ENCODE measurements around the gene EYA3. TPM values are rescaled to one million over a fixed set of nuclear protein-coding genes. Genes with fewer than 3 reads are reported as not detected.
A peak's percentile ranks its signal among the peaks of the same experiment; 100 is the strongest.

EYA3 gene
- total RNA-seq, 2 donors from 2014 or later: 17.8 to 18.8 TPM

DNA sequence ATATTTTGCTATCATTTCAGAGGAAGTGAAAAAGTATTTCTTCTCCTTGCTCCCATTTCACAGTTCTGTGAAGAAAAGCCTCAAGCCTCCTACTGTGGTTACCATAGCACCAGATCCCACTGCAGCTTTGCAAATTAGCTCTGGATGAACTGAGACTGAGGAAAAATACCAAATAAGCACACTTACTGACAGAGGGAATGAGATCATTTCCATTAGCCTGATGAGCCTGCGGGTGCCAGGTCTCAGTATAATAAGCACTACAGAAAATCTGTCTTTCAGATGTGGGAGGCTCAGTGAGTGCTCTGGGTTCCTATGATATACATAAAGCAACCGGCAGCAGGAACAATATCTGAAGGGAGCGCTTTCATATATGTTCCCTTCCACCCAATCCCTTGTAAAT lies 107.3 kb downstream of the EYA3 start:
- DNase-seq (no peak), ATAC-seq (no peak)
- intact Hi-C loops (cut with DNase I): no loop called here

DNA sequence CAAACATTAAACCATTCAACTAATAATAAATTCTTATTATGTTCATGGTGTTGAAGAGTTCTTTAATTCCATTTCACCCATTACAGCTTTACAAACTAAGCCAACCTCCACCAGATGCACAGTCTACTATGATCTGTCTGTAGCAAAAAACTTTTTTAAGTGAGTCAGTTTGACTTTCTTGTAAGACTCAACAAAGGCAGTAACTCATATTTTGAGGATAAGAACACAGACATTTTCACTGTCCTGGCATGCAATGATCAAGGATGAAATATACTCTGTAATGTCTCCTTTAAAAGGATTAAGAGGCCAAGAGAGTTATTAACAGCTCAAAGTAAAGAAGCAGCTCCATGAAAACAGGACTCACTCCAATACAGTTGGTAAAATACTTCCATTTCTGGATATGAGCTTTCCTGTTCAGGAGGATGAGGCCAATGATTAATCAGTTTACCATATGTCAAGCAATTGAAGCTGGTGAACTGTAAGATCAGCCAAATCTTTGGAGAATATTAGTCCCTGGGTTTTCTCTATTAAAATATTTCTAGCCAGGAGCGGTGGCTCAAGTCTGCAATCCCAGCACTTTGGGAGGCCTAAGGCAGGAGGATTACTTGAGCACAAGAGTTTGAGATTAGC lies 108.1 kb downstream of the EYA3 start:
- intact Hi-C loops (cut with DNase I): no loop called here
- ATAC-seq (no peak), DNase-seq (no peak)

DNA sequence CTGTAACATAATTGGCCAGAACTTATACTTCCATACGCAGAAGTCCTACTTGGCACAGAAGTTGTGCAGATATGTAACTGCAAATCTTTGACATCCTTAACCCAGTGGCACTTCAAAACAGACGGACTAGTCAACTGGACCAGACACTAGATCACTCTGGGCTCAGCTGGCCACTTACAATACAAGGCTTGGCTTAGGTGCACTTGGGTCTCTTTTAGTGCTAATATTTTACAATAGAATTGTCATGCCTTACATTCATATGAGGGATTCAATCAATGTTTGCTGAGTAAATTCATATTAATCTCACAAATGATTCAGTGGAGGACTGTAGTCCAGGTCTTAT lies 108.6 kb downstream of the EYA3 start:
- intact Hi-C loops (cut with DNase I): loop anchor here (5.0 to 10.0 kb wide), 2 partner anchors 115 to 118 kb away; no protein-coding TSS in a partner anchor
- DNase-seq (no peak), ATAC-seq (no peak)

DNA sequence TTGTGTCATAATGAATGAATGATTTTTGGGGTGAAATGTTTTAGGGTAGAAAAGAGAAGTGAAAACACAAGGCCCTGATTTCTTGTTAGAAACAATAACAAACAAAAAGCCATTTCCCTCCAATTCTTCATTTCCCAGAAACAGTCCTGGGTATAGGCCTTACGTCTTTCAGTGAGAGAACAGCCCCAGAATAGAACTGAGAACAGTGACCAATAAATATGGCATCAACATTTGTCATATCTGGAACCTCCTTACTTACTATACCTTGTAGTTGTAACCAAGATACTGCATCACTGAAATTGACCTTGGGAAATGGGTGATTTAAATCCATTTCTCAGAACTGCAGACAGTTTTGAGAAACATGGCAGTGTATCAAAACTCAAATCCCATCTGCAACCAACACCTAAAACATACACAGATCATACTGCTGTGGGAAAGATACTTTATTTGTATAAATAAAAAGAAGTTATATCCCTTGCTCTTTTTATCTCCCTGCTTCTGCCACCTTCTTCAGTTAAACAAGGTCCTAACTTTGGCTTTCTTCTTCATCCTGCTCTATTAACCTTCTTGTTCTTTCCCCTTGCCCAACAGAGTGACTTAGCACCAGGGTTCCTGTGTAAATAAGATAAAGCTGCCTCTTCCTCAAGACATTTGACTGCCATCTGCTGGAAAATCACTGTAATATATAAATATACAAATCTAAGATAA lies 109.1 kb downstream of the EYA3 start:
- DNase-seq (no peak), ATAC-seq (peak; percentile 78 to 81)
- intact Hi-C loops (cut with DNase I): loop anchor here (5.0 to 10.0 kb wide), 2 partner anchors 115 to 117 kb away; no protein-coding TSS in a partner anchor

DNA sequence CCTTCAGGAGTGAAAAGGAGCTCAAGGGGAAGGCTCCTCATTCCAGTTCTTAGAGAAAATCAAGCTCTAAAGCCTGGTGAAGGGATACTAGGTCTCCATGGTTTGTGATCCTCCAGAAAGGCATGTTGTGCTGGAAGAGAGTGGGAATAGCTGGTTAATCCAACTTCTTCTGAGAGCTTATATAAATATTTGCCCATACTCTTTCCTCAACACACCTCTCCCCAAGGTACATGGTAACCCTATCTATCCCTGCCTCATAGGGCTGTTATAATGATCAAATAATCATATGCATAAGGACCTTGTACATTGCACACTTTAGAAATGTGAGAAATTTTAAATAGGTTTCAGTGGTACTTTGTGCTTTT lies 114.0 kb downstream of the EYA3 start:
- intact Hi-C loops (cut with DNase I): loop anchor here in 1 of 2 donors (10.0 kb wide), 1 partner anchor 110 kb away; no protein-coding TSS in a partner anchor
- ATAC-seq: no peak
- no peak for DNase-seq

DNA sequence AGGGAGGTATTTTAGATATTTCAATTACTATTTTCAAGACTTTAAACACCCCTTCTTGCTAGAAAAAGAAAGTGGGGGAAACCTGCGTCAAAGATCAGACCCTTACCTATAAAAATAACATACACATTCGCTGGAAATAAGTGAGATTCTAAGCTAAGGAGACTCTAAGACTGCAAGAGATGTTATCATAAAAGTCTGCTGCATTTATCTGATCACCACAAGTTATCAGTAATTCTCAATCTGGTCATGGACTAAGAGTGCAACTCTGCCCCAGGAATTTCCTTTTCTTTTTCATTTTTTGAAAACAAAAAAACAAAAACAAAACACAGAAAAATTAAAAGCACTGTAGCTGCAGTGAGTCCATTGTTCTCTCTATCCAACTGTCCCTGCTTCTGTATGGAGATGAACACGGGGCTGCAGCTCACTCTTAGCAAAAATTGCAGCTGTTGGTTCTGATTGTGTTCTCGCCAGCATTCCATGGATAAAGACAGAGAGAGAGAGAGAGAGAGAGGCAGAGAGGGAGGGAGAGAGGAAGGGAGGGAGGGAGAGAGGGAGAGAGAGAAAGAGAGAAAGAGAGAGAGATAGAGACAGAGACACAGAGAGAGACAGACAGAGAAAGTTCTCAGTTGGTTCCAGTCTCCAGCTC lies 114.5 kb downstream of the EYA3 start:
- intact Hi-C loops (cut with DNase I): loop anchor here in 1 of 2 donors (10.0 kb wide), 1 partner anchor 109 kb away; no protein-coding TSS in a partner anchor
- no peak for ATAC-seq
- no peak for DNase-seq

DNA sequence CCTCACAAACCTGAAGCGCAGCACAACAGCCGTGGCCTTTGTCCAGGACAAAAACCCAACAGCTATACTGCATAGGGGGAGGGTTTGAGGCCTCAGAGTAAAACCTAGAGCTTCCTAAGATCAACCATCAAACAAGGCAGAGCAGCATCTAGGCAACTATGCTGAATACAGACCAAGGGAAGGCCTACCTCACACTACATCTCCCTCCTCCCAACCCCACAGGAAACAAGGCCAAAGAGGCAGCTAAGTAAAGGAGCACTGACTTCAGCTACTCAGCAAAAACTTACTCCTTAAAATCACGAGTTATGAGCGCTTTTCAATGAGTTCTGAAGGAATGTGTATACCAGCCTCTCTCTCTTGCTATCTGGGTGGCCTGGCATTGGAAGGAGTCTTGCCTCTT lies 116.3 kb downstream of the EYA3 start:
- intact Hi-C loops (cut with DNase I): loop anchor here in 1 of 2 donors (10.0 kb wide), 1 partner anchor 107 kb away; no protein-coding TSS in a partner anchor
- no peak for ATAC-seq
- DNase-seq: no peak

DNA sequence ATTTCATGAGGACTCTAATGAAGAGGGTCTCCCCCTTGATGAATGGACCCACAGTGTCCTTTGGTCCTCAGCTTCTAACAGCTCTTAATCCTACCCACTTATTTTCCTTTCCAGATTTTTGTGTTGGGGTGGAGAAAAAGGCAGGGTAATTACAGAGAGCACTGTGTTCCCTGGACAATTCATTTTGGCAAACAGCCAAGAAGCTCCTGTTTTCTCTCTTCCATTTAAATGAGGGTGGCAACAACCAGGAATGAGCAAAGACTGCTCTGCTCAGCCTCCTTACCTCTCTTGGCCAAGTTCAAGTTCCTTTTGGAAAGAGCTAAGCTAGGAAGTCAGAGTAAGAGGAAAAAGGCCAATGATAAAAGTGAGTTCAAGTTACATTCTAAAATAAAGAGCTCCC lies 116.7 kb downstream of the EYA3 start:
- DNase-seq: no peak

DNA sequence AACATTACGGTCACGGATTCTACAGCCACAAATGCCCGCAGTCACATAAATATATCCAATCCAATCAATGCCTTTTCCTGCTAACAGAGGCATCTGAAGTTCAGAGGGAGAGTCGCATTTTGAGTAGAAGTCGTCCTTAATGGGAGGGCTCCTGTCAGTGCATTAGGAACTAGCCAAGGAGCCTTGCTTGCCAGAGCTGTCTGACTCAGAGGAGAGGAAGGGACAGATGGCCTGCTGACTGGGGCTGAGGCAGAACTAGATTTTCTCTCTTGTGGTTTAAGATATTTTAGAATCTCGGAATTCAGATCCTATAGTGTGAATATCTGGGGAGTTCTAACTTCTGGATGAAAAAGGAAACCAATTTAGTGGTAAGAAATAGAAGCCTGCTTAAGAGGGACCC lies 118.0 kb downstream of the EYA3 start:
- intact Hi-C loops (cut with DNase I): loop anchor here in 1 of 2 donors (10.0 kb wide), 1 partner anchor 106 kb away; no protein-coding TSS in a partner anchor
- ATAC-seq (peak; percentile 69 to 71), DNase-seq (no peak)

More for the DNA sequence above, 116.7 kb downstream of the EYA3 start:
- ATAC-seq: peak; percentile 42 to 55
- intact Hi-C loops (cut with DNase I): loop anchor here in 1 of 2 donors (10.0 kb wide), 1 partner anchor 107 kb away; no protein-coding TSS in a partner anchor

DNA sequence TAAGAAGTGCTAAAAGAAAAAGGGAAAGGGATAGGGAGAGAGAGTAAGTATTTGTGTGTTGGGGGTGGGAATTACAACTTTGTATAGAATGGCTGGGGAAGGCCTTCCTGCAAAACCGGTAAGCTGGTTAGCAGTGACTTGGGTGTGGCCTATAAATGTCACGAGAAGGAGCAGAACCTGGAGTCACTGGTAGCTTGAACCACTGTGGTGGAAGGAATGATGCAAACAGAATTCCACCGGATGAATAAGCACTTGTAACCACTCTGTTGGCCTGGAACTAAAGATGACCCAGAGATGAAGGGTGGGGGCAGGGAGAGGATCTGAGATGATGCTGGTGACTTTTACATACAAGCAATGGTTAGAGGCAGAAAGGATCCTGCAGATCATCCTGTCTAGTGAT lies 119.7 kb downstream of the EYA3 start:
- ATAC-seq (peak in 1 of 2 donors; percentile 14), DNase-seq (no peak)
- intact Hi-C loops (cut with DNase I): no loop called here

DNA sequence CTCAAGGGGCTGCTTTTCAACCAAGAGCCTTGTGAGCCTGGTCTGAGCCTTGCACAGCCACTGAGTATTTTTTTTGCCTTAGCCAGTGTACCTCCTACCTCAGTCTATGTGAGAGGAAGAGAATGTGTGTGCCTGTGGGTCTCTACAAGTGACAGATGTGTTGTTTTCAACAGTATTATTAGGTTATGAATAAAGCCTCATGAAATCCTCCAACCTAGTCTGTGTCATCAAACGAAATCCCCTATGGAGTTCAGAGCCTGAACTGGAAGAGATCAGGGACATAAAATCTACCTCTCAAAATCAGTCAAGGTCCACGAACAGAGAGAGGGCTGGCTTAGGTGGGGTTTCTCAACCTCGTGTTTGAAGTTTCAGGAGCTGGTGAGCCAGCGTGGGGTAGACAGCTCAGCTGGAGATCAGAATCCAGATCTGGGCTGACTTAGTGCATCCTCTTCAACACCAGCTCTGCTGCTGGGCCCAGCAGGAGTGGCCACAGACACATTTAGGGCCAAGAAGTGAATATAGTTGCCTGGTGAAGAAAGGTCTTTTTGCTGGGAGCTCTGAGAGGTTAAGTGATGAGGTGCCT lies 120.4 kb downstream of the EYA3 start:
- DNase-seq (no peak), ATAC-seq (no peak)
- intact Hi-C loops (cut with DNase I): no loop called here

DNA sequence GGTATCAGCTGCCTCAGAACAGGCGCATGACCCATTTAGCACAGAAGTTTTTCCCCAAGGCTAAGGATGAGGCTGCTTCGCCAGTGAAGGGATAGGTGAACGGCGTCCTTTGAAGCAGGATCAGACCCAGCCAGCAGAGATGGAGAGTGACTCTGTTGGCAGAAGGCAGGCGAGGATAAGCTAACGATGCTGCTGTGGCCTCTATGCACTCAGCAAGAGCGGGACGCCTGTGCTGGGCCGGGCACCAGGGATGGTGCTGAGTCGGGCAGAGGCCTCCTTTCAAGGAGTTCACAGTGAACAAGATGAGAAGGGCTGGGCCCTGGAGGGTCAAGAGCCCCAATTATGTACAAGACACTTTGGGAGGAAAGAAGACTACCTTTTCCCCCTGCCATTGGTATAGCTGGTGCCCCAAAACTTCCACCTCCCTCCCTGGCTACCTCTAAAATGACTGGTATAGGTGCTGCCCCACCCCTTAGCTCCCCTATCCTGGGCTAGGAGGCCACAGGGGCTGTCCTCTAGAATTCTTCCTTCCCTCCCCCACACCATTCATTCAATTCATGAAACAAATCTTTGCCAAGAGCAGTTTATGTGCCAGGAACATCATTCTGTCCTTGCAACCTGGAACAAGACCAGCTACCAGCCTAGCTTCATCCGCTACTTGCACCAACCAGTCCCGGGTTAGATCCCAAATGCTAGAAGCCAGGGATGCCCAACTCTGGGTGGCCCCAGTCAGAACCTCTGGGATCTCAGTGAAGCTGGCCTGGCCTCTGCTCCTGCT lies 121.1 kb downstream of the EYA3 start:
- intact Hi-C loops (cut with DNase I): no loop called here
- DNase-seq (no peak), ATAC-seq (no peak)

DNA sequence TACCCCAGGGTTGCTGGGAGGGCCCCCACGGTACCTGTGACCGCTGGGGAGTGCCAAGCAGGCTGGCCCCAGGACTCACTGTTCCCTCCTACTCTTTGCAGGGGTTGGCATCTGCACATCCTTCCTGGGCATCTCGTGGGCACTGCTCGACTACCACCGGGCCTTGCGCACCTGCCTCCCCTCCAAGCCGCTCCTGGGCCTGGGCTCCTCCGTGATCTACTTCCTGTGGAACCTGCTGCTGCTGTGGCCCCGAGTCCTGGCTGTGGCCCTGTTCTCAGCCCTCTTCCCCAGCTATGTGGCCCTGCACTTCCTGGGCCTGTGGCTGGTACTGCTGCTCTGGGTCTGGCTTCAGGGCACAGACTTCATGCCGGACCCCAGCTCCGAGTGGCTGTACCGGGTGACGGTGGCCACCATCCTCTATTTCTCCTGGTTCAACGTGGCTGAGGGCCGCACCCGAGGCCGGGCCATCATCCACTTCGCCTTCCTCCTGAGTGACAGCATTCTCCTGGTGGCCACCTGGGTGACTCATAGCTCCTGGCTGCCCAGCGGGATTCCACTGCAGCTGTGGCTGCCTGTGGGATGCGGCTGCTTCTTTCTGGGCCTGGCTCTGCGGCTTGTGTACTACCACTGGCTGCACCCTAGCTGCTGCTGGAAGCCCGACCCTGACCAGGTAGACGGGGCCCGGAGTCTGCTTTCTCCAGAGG lies 121.9 kb downstream of the EYA3 start:
- DNase-seq: no peak
- no peak for ATAC-seq
- intact Hi-C loops (cut with DNase I): no loop called here

DNA sequence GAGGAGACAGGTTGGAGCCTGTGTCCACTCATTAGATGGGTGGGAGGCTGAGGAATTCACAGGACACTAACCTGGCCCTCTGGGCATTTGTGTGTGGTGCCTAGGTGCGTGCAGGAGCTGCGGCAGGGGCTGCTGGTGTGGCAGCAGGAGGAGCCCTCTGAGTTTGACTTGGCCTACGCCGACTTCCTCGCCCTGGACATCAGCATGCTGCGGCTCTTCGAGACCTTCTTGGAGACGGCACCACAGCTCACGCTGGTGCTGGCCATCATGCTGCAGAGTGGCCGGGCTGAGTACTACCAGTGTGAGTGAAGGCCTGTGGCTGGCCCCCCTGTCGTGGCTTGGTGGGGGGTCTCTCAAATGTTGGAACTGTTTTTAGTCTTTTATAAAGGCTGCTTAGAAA lies 125.0 kb downstream of the EYA3 start:
- DNase-seq (no peak), ATAC-seq (no peak)
- intact Hi-C loops (cut with DNase I): no loop called here

DNA sequence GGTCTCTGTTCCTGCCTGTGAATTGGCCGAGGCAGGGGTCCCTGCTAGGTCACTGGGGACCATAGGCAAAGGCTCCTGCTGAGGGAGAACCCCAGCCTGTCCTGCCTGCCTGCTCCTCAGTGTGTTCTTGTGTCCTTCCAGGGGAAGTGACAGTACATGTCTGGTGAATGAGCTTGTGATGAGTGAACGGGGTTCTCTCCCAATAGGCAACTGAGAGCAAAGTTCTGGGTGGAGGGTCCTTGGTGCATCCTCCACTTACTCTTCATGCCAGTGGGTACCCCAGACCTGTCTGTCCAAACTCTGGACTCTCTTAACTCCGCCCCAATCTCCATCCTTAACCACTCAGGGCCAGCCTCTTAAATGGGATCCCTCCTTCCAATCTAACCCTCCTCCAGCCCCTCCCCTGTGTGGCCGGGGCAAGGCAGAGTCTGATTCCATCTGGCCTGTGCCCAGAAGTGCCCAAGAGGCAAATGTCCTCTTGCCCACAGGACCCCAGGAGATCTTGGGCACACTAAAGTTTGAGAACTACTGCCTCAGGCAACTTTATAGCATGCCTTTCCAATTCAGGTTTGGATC lies 126.7 kb downstream of the EYA3 start:
- no peak for ATAC-seq
- DNase-seq: no peak
- intact Hi-C loops (cut with DNase I): no loop called here

DNA sequence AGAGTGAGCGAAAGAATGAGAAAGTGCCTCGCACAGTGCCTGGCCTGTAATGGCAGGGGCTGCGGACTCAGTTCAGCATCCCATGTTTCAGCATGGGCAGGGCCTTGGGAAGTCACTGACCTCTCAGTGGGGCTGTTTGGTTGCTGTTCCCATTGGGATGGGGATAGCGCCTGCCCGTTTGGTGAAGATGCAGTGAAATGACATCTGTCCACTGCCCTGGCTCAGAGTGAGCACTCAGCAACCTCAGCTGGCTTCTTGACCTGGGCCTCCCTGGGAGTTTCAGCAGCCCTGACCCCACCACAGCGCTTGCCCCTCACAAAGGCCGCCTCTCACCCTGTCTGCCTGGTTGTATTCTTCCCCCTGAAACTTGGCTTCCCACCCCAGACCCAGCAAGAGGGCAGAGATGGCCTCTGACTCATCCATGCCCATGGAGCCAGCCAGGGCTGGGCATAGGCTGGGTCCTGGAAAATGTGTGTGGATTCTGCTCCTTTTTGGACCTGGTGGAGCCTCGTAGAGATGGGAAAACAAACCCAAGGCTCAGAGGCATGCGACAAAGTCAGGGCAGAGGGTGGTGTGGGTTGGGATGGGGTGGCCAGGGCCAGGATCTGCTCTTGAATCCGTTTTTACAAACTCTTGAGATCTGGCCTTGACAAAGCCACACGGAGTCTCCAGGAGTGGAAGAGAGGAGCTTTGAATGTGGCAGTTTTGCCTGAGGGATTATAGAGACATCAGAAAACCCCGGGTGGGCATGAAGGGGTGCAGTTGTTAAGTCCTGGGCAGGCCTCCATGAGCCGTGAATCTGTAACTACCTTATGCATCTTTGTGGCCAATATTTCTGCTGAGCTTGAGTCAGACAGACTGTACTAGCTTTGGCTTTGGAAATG lies 127.4 kb downstream of the EYA3 start:
- no peak for DNase-seq
- ATAC-seq: peak in 1 of 2 donors; percentile 38
- intact Hi-C loops (cut with DNase I): no loop called here

Measured in left cardiac atrium (tissue), 4 donors.